Dorsolateral prefrontal cortex (tissue), 118 donors: ENCODE results near the gene ARID3A. TPM values are rescaled to one million over a fixed set of nuclear protein-coding genes. Genes with fewer than 3 reads are reported as not detected.

Source experiments
- total RNA-seq, 120 experiments: library from RNA; stranded (reverse); gene quantifications; one replicate each; pipeline versions ENCODE4 v1.2.3 to v1.2.4, GENCODE V29; 2022

The ARID3A gene
- total RNA-seq, 120 experiments from 2014 or later, result 3.8 to 17.6 (median 8.7) TPM

Other genes with a start within 250 kb of the ARID3A start
- gene FSTL3, start 249.6 kb upstream of the ARID3A start, total RNA-seq, result 10 to 100 TPM in 118 of 120 experiments, 1 to 10 TPM in 2; 9.3 to 35.4 (median 18.1) TPM
- gene PRSS57, start 230.6 kb upstream of the ARID3A start, total RNA-seq, result under 1 TPM in 1 of 120 experiments, not detected in 119; 0.50 TPM
- gene PALM, start 217.1 kb upstream of the ARID3A start, total RNA-seq, result 100 to 1,000 TPM; 133 to 479 (median 272) TPM
- gene MISP, start 174.9 kb upstream of the ARID3A start, total RNA-seq, result 1 to 10 TPM in 3 of 120 experiments, under 1 TPM in 60, not detected in 57; 0.15 to 1.5 (median 0.35) TPM
- gene PTBP1, start 128.6 kb upstream of the ARID3A start, total RNA-seq, result 100 to 1,000 TPM in 11 of 120 experiments, 10 to 100 TPM in 109; 40.5 to 125 (median 72.0) TPM
- 10 to 100 TPM in 118 of 120 experiments, 1 to 10 TPM in 2; 7.9 to 52.2 (median 26.6) TPM for gene PLPPR3, start 104.1 kb upstream of the ARID3A start, total RNA-seq
- gene AZU1, start 98.2 kb upstream of the ARID3A start, total RNA-seq, result 1 to 10 TPM in 59 of 120 experiments, under 1 TPM in 48, not detected in 13; 0.28 to 6.9 (median 1.1) TPM
- gene PRTN3, start 85.0 kb upstream of the ARID3A start, total RNA-seq, result 1 to 10 TPM in 47 of 120 experiments, under 1 TPM in 37, not detected in 36; 0.46 to 9.3 (median 1.0) TPM
- gene ELANE, start 73.7 kb upstream of the ARID3A start, total RNA-seq, result 1 to 10 TPM in 13 of 120 experiments, under 1 TPM in 14, not detected in 93; 0.47 to 5.3 (median 1.00) TPM
- gene CFD, start 66.4 kb upstream of the ARID3A start, total RNA-seq, result 1 to 10 TPM in 102 of 120 experiments, under 1 TPM in 16, not detected in 2; 0.44 to 6.5 (median 1.9) TPM
- 100 to 1,000 TPM in 1 of 120 experiments, 10 to 100 TPM in 119; 48.8 to 100 (median 63.9) TPM for gene MED16, start 32.8 kb upstream of the ARID3A start, total RNA-seq
- gene RNU6-9, start 32.6 kb upstream of the ARID3A start, total RNA-seq, result not detected
- gene R3HDM4, start 12.8 kb upstream of the ARID3A start, total RNA-seq, result 10 to 100 TPM; 26.1 to 60.5 (median 37.5) TPM
- 1 to 10 TPM in 59 of 120 experiments, under 1 TPM in 56, not detected in 5; 0.29 to 3.5 (median 1.0) TPM for gene KISS1R, start 8.7 kb upstream of the ARID3A start, total RNA-seq
- 10 to 100 TPM; 20.6 to 51.2 (median 30.3) TPM for gene WDR18, start 58.3 kb downstream of the ARID3A start, total RNA-seq
- under 1 TPM in 3 of 120 experiments, not detected in 117; 0.13 to 0.76 (median 0.16) TPM for gene GRIN3B, start 74.4 kb downstream of the ARID3A start, total RNA-seq
- 100 to 1,000 TPM in 119 of 120 experiments, 10 to 100 TPM in 1; 98.2 to 236 (median 132) TPM for gene TMEM259, start 95.1 kb downstream of the ARID3A start, total RNA-seq
- gene RNU6-2, start 95.5 kb downstream of the ARID3A start, total RNA-seq, result not detected
- 10 to 100 TPM in 31 of 120 experiments, 1 to 10 TPM in 89; 1.1 to 28.7 (median 6.6) TPM for gene CNN2, start 100.6 kb downstream of the ARID3A start, total RNA-seq
- gene ABCA7, start 114.1 kb downstream of the ARID3A start, total RNA-seq, result 10 to 100 TPM; 12.5 to 56.5 (median 28.1) TPM
- gene ARHGAP45, start 141.1 kb downstream of the ARID3A start, total RNA-seq, result 10 to 100 TPM in 55 of 120 experiments, 1 to 10 TPM in 65; 2.8 to 23.4 (median 9.5) TPM
- 100 to 1,000 TPM; 114 to 230 (median 158) TPM for gene POLR2E, start 169.3 kb downstream of the ARID3A start, total RNA-seq
- 100 to 1,000 TPM; 189 to 425 (median 310) TPM for gene GPX4, start 178.0 kb downstream of the ARID3A start, total RNA-seq
- 10 to 100 TPM; 10.1 to 52.7 (median 22.7) TPM for gene SBNO2, start 248.2 kb downstream of the ARID3A start, total RNA-seq